Inferior parietal cortex (tissue), 1 donor: ENCODE measurements around the gene PRAMEF8.
"Not testable (repeated sequence)": the region's sequence is repeated elsewhere in the genome, so short reads cannot be mapped to it uniquely, and the experiment has no call there.

Source experiments
- DNase-seq: peaks from one replicate; pipeline ENCODE4 v3.0.0-alpha.2; 2016; ENCODE audit errors: extremely low spot score

PRAMEF8 gene

GRCh38 chr1:13285037-13285436 is at the start of gene PRAMEF8:
TSS of gene PRAMEF8 (minus strand) at chr1:13285137. CDS start at chr1:13284091, 1,046 bp downstream.
- DNase-seq = not testable (repeated sequence)

GRCh38 chr1:13315281-13315680 is 30.3 kb upstream of the PRAMEF8 start, which contains the start of gene PRAMEF15:
TSS of gene PRAMEF15 (plus strand) at chr1:13315581. CDS start at chr1:13318408, 2,827 bp downstream.
- not testable (repeated sequence) for DNase-seq

GRCh38 chr1:13303239-13303638 is 18.3 kb upstream of the PRAMEF8 start, which contains the start of gene PRAMEF33:
TSS of gene PRAMEF33 (plus strand) at chr1:13303539. CDS start at chr1:13305955, 2,416 bp downstream.
- DNase-seq = not testable (repeated sequence)

GRCh38 chr1:13302197-13302596 is 17.3 kb upstream of the PRAMEF8 start:
- DNase-seq = not testable (repeated sequence)

GRCh38 chr1:13298699-13299098 is 13.8 kb upstream of the PRAMEF8 start:
- DNase-seq = not testable (repeated sequence)

GRCh38 chr1:13297216-13297931 is 12.4 kb upstream of the PRAMEF8 start:
- not testable (repeated sequence) for DNase-seq

GRCh38 chr1:13289030-13289429 is 4.1 kb upstream of the PRAMEF8 start:
- DNase-seq = not testable (repeated sequence)

GRCh38 chr1:13279617-13280016 is 5.3 kb downstream of the PRAMEF8 start:
- DNase-seq = not testable (repeated sequence)

GRCh38 chr1:13277016-13277415 is 7.9 kb downstream of the PRAMEF8 start:
- not testable (repeated sequence) for DNase-seq

- DNase-seq = not testable (repeated sequence)
Measured at GRCh38 chr1:13265124-13265523, 19.8 kb downstream of the PRAMEF8 start.

GRCh38 chr1:13253898-13254297 is 31.0 kb downstream of the PRAMEF8 start, which contains the start of gene PRAMEF5:
TSS of gene PRAMEF5 (plus strand) at chr1:13254198. CDS start at chr1:13259269, 5,071 bp downstream.
- not testable (repeated sequence) for DNase-seq

- not testable (repeated sequence) for DNase-seq
Measured at GRCh38 chr1:13247122-13247521, 37.8 kb downstream of the PRAMEF8 start.

GRCh38 chr1:13246554-13246871 is 38.4 kb downstream of the PRAMEF8 start:
- not testable (repeated sequence) for DNase-seq

GRCh38 chr1:13245841-13246553 is 38.9 kb downstream of the PRAMEF8 start:
- not testable (repeated sequence) for DNase-seq

- DNase-seq = not testable (repeated sequence)
Measured at GRCh38 chr1:13243536-13244263, 41.2 kb downstream of the PRAMEF8 start.

GRCh38 chr1:13239633-13240032 is 45.3 kb downstream of the PRAMEF8 start:
- DNase-seq = not testable (repeated sequence)

GRCh38 chr1:13237572-13237971 is 47.4 kb downstream of the PRAMEF8 start:
- DNase-seq = not testable (repeated sequence)

GRCh38 chr1:13234057-13234456 is 50.9 kb downstream of the PRAMEF8 start:
- not testable (repeated sequence) for DNase-seq

GRCh38 chr1:13232056-13232455 is 52.9 kb downstream of the PRAMEF8 start:
- DNase-seq = not testable (repeated sequence)
